Parathyroid adenoma (tissue), 2 donors: ENCODE data around the gene MOB3C.

Experiments
- H2AFZ ChIP-seq: fragments of 300-600 bp; sonication (generic); one replicate; pipeline ENCODE4 v1.7.0; 2017; ENCODE audit warnings: antibody characterized with exemption, mild to moderate bottlenecking
- H3K27ac ChIP-seq: fragments of 300-600 bp; sonication (generic); one replicate; pipeline ENCODE4 v1.7.0; 2017
- H3K27me3 ChIP-seq: fragments of 300-600 bp; sonication (generic); one replicate; pipeline ENCODE4 v1.7.0; 2017; ENCODE audit warnings: low read length; ENCODE audit not compliant: control insufficient read depth, insufficient read depth
- H3K36me3 ChIP-seq: fragments of 300-600 bp; sonication (generic); one replicate; pipeline ENCODE4 v1.7.0; 2017; ENCODE audit warnings: low read length; ENCODE audit not compliant: control insufficient read depth, insufficient read depth
- H3K4me1 ChIP-seq: fragments of 300-600 bp; sonication (generic); one replicate; pipeline ENCODE4 v1.7.0; 2017; ENCODE audit warnings: control low read depth
- H3K4me2 ChIP-seq: fragments of 300-600 bp; sonication (generic); one replicate; pipeline ENCODE4 v1.7.0; 2017; ENCODE audit warnings: low read length
- H3K4me3 ChIP-seq: fragments of 300-600 bp; sonication (generic); one replicate; pipeline ENCODE4 v1.7.0; 2017; ENCODE audit warnings: low read depth, low read length
- H3K79me2 ChIP-seq: fragments of 300-600 bp; sonication (generic); one replicate; pipeline ENCODE4 v1.7.0; 2017; ENCODE audit warnings: control low read depth
- H3K9ac ChIP-seq: fragments of 300-600 bp; sonication (generic); one replicate; pipeline ENCODE4 v1.7.0; 2017; ENCODE audit warnings: mild to moderate bottlenecking
- H3K9me3 ChIP-seq: fragments of 300-600 bp; sonication (generic); one replicate; pipeline ENCODE4 v1.7.0; 2017; ENCODE audit warnings: low read length; ENCODE audit not compliant: control insufficient read depth
- TF ChIP-seq, protein P1 (sequence below): fragments of 300-600 bp; sonication (generic); IDR thresholded peaks from one replicate; pipeline ENCODE4 v1.7.0; 2017; ENCODE audit warnings: antibody characterized with exemption, mild to moderate bottlenecking
- donor health status: primary hyperparathyroidism.

The MOB3C gene

GRCh38 chr1:46576596-46576995, 40.0 kb downstream of the MOB3C start:
- no peak overlapping the region for H3K27ac ChIP-seq
- H3K4me3 ChIP-seq, result no peak overlapping the region
- TF ChIP-seq, protein P1, sequence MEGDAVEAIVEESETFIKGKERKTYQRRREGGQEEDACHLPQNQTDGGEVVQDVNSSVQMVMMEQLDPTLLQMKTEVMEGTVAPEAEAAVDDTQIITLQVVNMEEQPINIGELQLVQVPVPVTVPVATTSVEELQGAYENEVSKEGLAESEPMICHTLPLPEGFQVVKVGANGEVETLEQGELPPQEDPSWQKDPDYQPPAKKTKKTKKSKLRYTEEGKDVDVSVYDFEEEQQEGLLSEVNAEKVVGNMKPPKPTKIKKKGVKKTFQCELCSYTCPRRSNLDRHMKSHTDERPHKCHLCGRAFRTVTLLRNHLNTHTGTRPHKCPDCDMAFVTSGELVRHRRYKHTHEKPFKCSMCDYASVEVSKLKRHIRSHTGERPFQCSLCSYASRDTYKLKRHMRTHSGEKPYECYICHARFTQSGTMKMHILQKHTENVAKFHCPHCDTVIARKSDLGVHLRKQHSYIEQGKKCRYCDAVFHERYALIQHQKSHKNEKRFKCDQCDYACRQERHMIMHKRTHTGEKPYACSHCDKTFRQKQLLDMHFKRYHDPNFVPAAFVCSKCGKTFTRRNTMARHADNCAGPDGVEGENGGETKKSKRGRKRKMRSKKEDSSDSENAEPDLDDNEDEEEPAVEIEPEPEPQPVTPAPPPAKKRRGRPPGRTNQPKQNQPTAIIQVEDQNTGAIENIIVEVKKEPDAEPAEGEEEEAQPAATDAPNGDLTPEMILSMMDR, result no peak
- no peak overlapping the region for H3K4me2 ChIP-seq
- H2AFZ ChIP-seq, result no peak overlapping the region
- H3K79me2 ChIP-seq, result no peaks in the 10 kb centered on the region
- H3K9me3 ChIP-seq, result no peaks in the 10 kb centered on the region
- no peak overlapping the region for H3K9ac ChIP-seq
- no peaks in the 10 kb centered on the region for H3K4me1 ChIP-seq
- H3K36me3 ChIP-seq, result no peaks in the 10 kb centered on the region
- H3K27me3 ChIP-seq, result no peaks in the 10 kb centered on the region

DNA sequence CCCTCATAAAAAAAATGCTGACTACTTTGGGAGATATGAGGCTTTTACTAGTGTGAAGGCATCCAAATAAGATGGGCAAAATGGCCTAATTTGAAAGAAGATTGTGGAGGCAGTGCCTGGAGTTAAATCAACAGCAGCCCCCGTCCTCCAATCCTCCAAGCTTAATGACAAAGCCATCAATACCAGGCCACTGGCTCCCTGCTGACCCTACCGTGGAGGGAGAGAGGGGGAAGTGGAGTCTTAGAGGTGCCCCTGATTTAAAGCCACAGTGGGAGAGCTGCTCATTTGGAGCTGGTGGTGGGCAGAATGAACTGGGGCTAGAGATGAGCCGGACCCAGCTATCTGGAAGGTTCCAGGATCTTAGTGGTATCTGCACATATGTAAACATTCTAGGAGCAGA, 40.8 kb downstream of the MOB3C start:
- H3K36me3 ChIP-seq, result no peaks in the 10 kb centered on the region
- H3K4me2 ChIP-seq, result no peak overlapping the region
- H3K9me3 ChIP-seq, result no peaks in the 10 kb centered on the region
- no peaks in the 10 kb centered on the region for H3K79me2 ChIP-seq
- H3K4me3 ChIP-seq, result no peak overlapping the region
- no peak overlapping the region for H3K27ac ChIP-seq
- H3K27me3 ChIP-seq, result no peaks in the 10 kb centered on the region
- no peak overlapping the region for H2AFZ ChIP-seq
- H3K4me1 ChIP-seq, result no peaks in the 10 kb centered on the region
- TF ChIP-seq, protein P1, result no peak
- H3K9ac ChIP-seq, result no peak overlapping the region

DNA sequence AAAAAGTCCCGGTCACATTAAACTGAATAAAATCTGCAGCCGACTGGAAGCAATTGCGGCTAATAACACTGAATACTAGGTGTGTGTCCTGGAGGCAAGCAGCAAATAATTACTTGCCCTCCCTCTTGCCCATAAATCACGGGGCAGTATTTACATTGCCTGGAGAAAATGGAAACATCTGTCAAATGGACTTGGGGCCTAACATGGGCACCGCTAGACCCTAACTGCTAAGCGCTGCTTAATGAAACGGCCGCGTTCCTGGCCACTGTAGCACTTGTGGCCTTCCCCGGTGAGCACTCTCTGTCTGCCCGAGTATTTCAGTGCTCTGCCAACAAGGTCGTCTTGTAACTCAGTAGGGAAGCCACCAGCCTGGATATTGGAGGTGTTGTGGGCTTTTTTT, 41.3 kb downstream of the MOB3C start:
- TF ChIP-seq, protein P1, result no peak
- Histone ChIP-seq H3K4me3 (no peak overlapping the region), H3K79me2 (no peaks in the 10 kb centered on the region), H3K27ac (no peak overlapping the region), H3K9me3 (no peaks in the 10 kb centered on the region), H3K27me3 (no peaks in the 10 kb centered on the region), H3K4me2 (no peak overlapping the region), H3K9ac (no peak overlapping the region), H2AFZ (no peak overlapping the region), H3K4me1 (no peaks in the 10 kb centered on the region), H3K36me3 (no peaks in the 10 kb centered on the region)

GRCh38 chr1:46571691-46572225, 44.9 kb downstream of the MOB3C start:
- H3K4me3 ChIP-seq, result no peak overlapping the region
- no peak overlapping the region for H3K27ac ChIP-seq
- H3K9ac ChIP-seq, result no peak overlapping the region
- no peaks in the 10 kb centered on the region for H3K9me3 ChIP-seq
- H3K4me1 ChIP-seq, result no peaks in the 10 kb centered on the region
- no peaks in the 10 kb centered on the region for H3K36me3 ChIP-seq
- TF ChIP-seq, protein P1, result no peak
- no peaks in the 10 kb centered on the region for H3K27me3 ChIP-seq
- no peaks in the 10 kb centered on the region for H3K79me2 ChIP-seq
- no peak overlapping the region for H3K4me2 ChIP-seq
- H2AFZ ChIP-seq, result no peak overlapping the region
